K562 (cell line): ENCODE data around the gene GRPEL2. TPM values are rescaled to one million over a fixed set of nuclear protein-coding genes. Genes with fewer than 3 reads are reported as not detected.

ENCODE experiments used
- ATAC-seq: fragments of 200-7000 bp; cut with Tn5 transposase; 3 replicates; pipeline ENCODE4 v1.9.1; 2020; ENCODE audit warnings: moderate library complexity
- BruUV-seq: library from RNA; stranded (reverse); fragments of 400-500 nt; replicated peaks from 2 replicates; lab custom pipeline; 2021; lab: Mats Ljungman, UMichigan
- CTCF ChIA-PET: fragments of 300-600 bp; formaldehyde crosslinking; extraction: SDS; loops from one replicate; lab custom pipeline; 2021; ENCODE audit warnings: low intra/inter-chr PET ratio; lab: Yijun Ruan, JAX
- POLR2A ChIA-PET: fragments of 300-600, 350-650 bp; sonication (Branson Sonifier 250); formaldehyde crosslinking; extraction: SDS; loops from one replicate; lab custom pipeline; 2021; ENCODE audit warnings: antibody characterized with exemption, inconsistent platforms; lab: Yijun Ruan, JAX
- DNase-seq, 4 experiments: peaks; one replicate each; pipeline versions ENCODE4 v3.0.0 to v3.0.0-alpha.2; 2011 to 2018; ENCODE audit warnings: low spot score in 3 of 4, mixed read lengths in 3 of 4; ENCODE audit errors: extremely low read depth in 1 of 4
- FAIRE-seq: peaks from 2 replicates; lab custom pipeline; 2011; peaks lifted over from hg19 to GRCh38; lab: Jason Lieb, UNC
- H2AFZ ChIP-seq: 2 replicates; pipeline ENCODE4 v1.6.0; 2011; ENCODE audit warnings: low read depth, low read length, control low read depth, inconsistent platforms
- H3K27ac ChIP-seq: fragments of 200-600 bp; 3 replicates; pipeline ENCODE4 v1.8.0; 2011; ENCODE audit warnings: low read depth, mild to moderate bottlenecking, control low read depth, inconsistent platforms, low read length, moderate library complexity, mixed read lengths; ENCODE audit errors: extremely low read depth
- H3K27me3 ChIP-seq, 2 experiments: fragments of 300-600 bp in 1 of 2; 2 replicates in 1 of 2; 3 replicates in 1 of 2; pipeline versions ENCODE4 v1.6.0 to v1.8.0; 2011; ENCODE audit warnings: inconsistent platforms in 2 of 2, low read length in 2 of 2, mild to moderate bottlenecking in 1 of 2, mixed read lengths in 1 of 2, moderate library complexity in 1 of 2; ENCODE audit not compliant: control insufficient read depth in 2 of 2, insufficient read depth in 2 of 2
- H3K36me3 ChIP-seq: fragments of 300-600 bp; 3 replicates; pipeline ENCODE4 v1.8.0; 2011; ENCODE audit warnings: mild to moderate bottlenecking, low read length, inconsistent platforms; ENCODE audit not compliant: control insufficient read depth, insufficient read depth
- H3K4me1 ChIP-seq, 2 experiments: fragments of 200-600 bp in 1 of 2; replicated peaks in 1 of 2; 2 replicates in 1 of 2; 3 replicates in 1 of 2; pipeline versions ENCODE4 v1.5.1 to v1.8.0; 2011; ENCODE audit warnings: inconsistent platforms in 2 of 2, low read length in 2 of 2, mild to moderate bottlenecking in 1 of 2, mixed read lengths in 1 of 2, moderate library complexity in 1 of 2; ENCODE audit not compliant: control insufficient read depth in 2 of 2, insufficient read depth in 2 of 2
- H3K4me2 ChIP-seq: 2 replicates; pipeline ENCODE4 v1.6.1; 2011; ENCODE audit warnings: low read length, control low read depth, inconsistent platforms, mixed read lengths; ENCODE audit not compliant: insufficient read depth
- H3K4me3 ChIP-seq: fragments of 200-600 bp; sonication (generic), shearing (Covaris generic); 2 replicates; pipeline ENCODE4 v1.5.1; 2016; ENCODE audit warnings: control low read depth, inconsistent platforms
- H3K79me2 ChIP-seq: fragments of 200-600 bp; 3 replicates; pipeline ENCODE4 v1.8.0; 2011; ENCODE audit warnings: low read length, inconsistent platforms; ENCODE audit not compliant: control insufficient read depth, insufficient read depth
- H3K9ac ChIP-seq, 2 experiments: 2 replicates each; pipeline versions ENCODE4 v1.6.0 to v1.6.1; 2011; ENCODE audit warnings: low read depth in 2 of 2, low read length in 2 of 2, control low read depth in 1 of 2, inconsistent platforms in 1 of 2, mild to moderate bottlenecking in 1 of 2, mixed read lengths in 1 of 2; ENCODE audit not compliant: insufficient read depth in 1 of 2
- H3K9me1 ChIP-seq: one replicate; pipeline ENCODE4 v1.6.0; 2011; ENCODE audit warnings: inconsistent platforms, mild to moderate bottlenecking, low read length, moderate library complexity; ENCODE audit not compliant: control insufficient read depth, insufficient read depth
- H3K9me3 ChIP-seq: replicated peaks from 2 replicates; pipeline ENCODE4 v1.5.1; 2011; ENCODE audit warnings: low read depth, low read length, inconsistent platforms; ENCODE audit not compliant: control insufficient read depth, insufficient read depth
- H4K20me1 ChIP-seq: replicated peaks from 2 replicates; pipeline ENCODE4 v1.6.1; 2011; ENCODE audit warnings: low read length, inconsistent platforms, mixed read lengths; ENCODE audit not compliant: control insufficient read depth, insufficient read depth
- ARHGAP35 ChIP-seq: fragments of 450-650 bp; IDR thresholded peaks from 2 replicates; pipeline ENCODE4 v1.6.1; 2018; ENCODE audit not compliant: partially characterized antibody
- BRF2 ChIP-seq: IDR thresholded peaks from 3 replicates; pipeline ENCODE4 v1.6.1; 2011; ENCODE audit warnings: borderline replicate concordance, mild to moderate bottlenecking; ENCODE audit not compliant: insufficient read length, insufficient read depth
- COPS2 ChIP-seq: fragments of 450-650 bp; conservative IDR thresholded peaks from 2 replicates; pipeline ENCODE4 v1.6.1; 2016; ENCODE audit warnings: mild to moderate bottlenecking, moderate library complexity
- DIDO1 ChIP-seq: fragments of 450-650 bp; IDR thresholded peaks from 2 replicates; pipeline ENCODE4 v1.6.1; 2016; ENCODE audit warnings: low read depth, missing biosample characterization, missing genetic modification characterization
- FOXA3 ChIP-seq, 2 experiments: fragments of 450-650 bp in 1 of 2; sonication (generic) in 1 of 2; formaldehyde crosslinking; IDR thresholded peaks in 1 of 2; conservative IDR thresholded peaks in 1 of 2; 2 replicates each; pipeline versions ENCODE4 v1.4.0 to v1.8.0; 2020 to 2022; ENCODE audit warnings: mild to moderate bottlenecking in 2 of 2, missing genetic modification reagents in 1 of 2
- MED1 ChIP-seq: sonication (generic); formaldehyde crosslinking; IDR thresholded peaks from 2 replicates; pipeline ENCODE4 v1.8.1; 2023; ENCODE audit warnings: missing genetic modification reagents, borderline replicate concordance
- MEIS2 ChIP-seq: fragments of 450-650 bp; IDR thresholded peaks from 2 replicates; pipeline ENCODE4 v1.6.1; 2014; ENCODE audit warnings: mild to moderate bottlenecking; ENCODE audit not compliant: partially characterized antibody
- MIER1 ChIP-seq: fragments of 450-650 bp; IDR thresholded peaks from 2 replicates; pipeline ENCODE4 v1.6.1; 2016; ENCODE audit warnings: antibody characterized with exemption, mild to moderate bottlenecking, low read depth
- POLR2B ChIP-seq: fragments of 450-650 bp; IDR thresholded peaks from 2 replicates; pipeline ENCODE4 v1.6.1; 2018; ENCODE audit warnings: low read depth; ENCODE audit not compliant: partially characterized antibody
- SMARCB1 ChIP-seq: IDR thresholded peaks from 2 replicates; pipeline ENCODE4 v1.6.1; 2011; ENCODE audit warnings: improper control_type of control experiment, low read depth; ENCODE audit not compliant: insufficient read length
- TAF1 ChIP-seq: IDR thresholded peaks from 2 replicates; pipeline ENCODE4 v1.6.1; 2011; ENCODE audit warnings: mild to moderate bottlenecking, low read length, moderate library complexity; ENCODE audit not compliant: insufficient read depth, control insufficient read depth, severe bottlenecking; ENCODE audit errors: extremely low read depth
- ZKSCAN1 ChIP-seq: fragments of 150-350 bp; IDR thresholded peaks from 2 replicates; pipeline ENCODE4 v1.6.1; 2016; ENCODE audit warnings: low read depth, low read length
- ZNF174 ChIP-seq: fragments of 250-450 bp; sonication (Bioruptor Pico); IDR thresholded peaks from 2 replicates; pipeline ENCODE4 v1.4.0; 2020; ENCODE audit warnings: mild to moderate bottlenecking
- ZNF197 ChIP-seq: fragments of 200-800 bp; sonication (Bioruptor generic); IDR thresholded peaks from 2 replicates; pipeline ENCODE4 v1.6.1; 2016; ENCODE audit warnings: low read depth, missing genetic modification characterization, missing compliant biosample characterization
- ZNF75A ChIP-seq: fragments of 450-650 bp; formaldehyde crosslinking; IDR thresholded peaks from 2 replicates; pipeline ENCODE4 v1.4.0; 2020; ENCODE audit warnings: mild to moderate bottlenecking
- WGBS: fragments of 100-300 bp; shearing (Covaris generic); methylation state at CpG from one replicate; pipeline ENCODE4 v1.1.6; 2016; ENCODE audit warnings: low coverage, mixed read lengths; ENCODE audit not compliant: insufficient coverage; ENCODE audit errors: missing lambda C conversion rate; 5-methylcytosine and 5-hydroxymethylcytosine counted together
- in situ Hi-C: fragments of 300-500 bp; cut with MboI; formaldehyde crosslinking; loops from 4 replicates; pipeline ENCODE4 v1.15.0; 2018; ENCODE audit warnings: inconsistent platforms, mixed read lengths
- intact Hi-C: fragments of 100-400 bp; cut with micrococcal nuclease; formaldehyde crosslinking; loops from 2 replicates; pipeline ENCODE4 v1.14.2; 2022
- polyA plus RNA-seq, 8 experiments: library from polyadenylated mRNA; depleted of rRNA in 4 of 8; stranded (reverse) in 5 of 8; unstranded in 3 of 8; fragments of >200 nt; fragmentation: Nextera tagmentation in 2 of 8; fragmentation: Illumina TruSeq in 1 of 8; extraction: Ambion mirVana in 2 of 8; extraction: Trizol in 1 of 8; gene quantifications; 2 replicates each; pipeline versions ENCODE4 v1.2.1 to v1.2.3, GENCODE V29; 2011 to 2014; ENCODE audit warnings: inconsistent platforms in 1 of 8, missing spikeins in 1 of 8
- total RNA-seq, 7 experiments: library from RNA; depleted of rRNA in 6 of 7; stranded (reverse); fragments of >200 nt in 6 of 7; fragmentation: Illumina TruSeq in 2 of 7; extraction: Trizol in 2 of 7; gene quantifications; 2 replicates each; pipeline versions ENCODE4 v1.2.1 to v1.2.3, GENCODE V29; 2011 to 2021; ENCODE audit warnings: low replicate concordance in 1 of 7

GRPEL2 gene
- total and polyA plus RNA-seq, 9 of the 15 experiments (the other 6 are each of a cell fraction or from before 2014, with no cell fraction given) = 11.2 to 40.5 (median 25.8) TPM

- POLR2A ChIA-PET = interaction anchor here (0.7 to 1.5 kb wide), 7 partner anchors 10 to 214 kb away, joined by 3 to 5 read pairs (median 3); no protein-coding TSS in a partner anchor
- BruUV-seq = no TSS peak
Measured at GRCh38 chr5:149372932-149373331, 27.6 kb downstream of the GRPEL2 start.

More at GRCh38 chr5:149372932-149373331, 27.6 kb downstream of the GRPEL2 start:
- ATAC-seq = no peak
- H3K4me1 ChIP-seq = peaks cover 0 to 7% of the 10 kb centered on the region in 2 experiments; a peak in 1 of 5 replicates
- no peak for FAIRE-seq
- 31% methylated on average over 3 of the region's 3 CpGs for WGBS
- no peaks in the 10 kb centered on the region for H3K36me3 ChIP-seq
- no peak overlapping the region for H3K9ac ChIP-seq
- no peak overlapping the region for H2AFZ ChIP-seq
- no peak overlapping the region for H3K4me2 ChIP-seq
- no peaks in the 10 kb centered on the region for H3K27me3 ChIP-seq
- no peak overlapping the region for H3K27ac ChIP-seq
- H3K4me3 ChIP-seq = no peak overlapping the region
- CTCF ChIA-PET = interaction anchor here (1.4 to 3.8 kb wide), 2 partner anchors 8 to 55 kb away, joined by 4 to 36 read pairs; no protein-coding TSS in a partner anchor
- no peaks in the 10 kb centered on the region for H3K79me2 ChIP-seq
- DNase-seq = no peak
- H3K9me3 ChIP-seq = no peaks in the 10 kb centered on the region
- no peak for TF ChIP-seq ARHGAP35
- TF ChIP-seq MED1 (CRISPR knock-in tag) = no peak
- no peak for TF ChIP-seq ZNF75A
- no peak for TF ChIP-seq BRF2
- TF ChIP-seq ZNF197 (CRISPR knock-in tag) = no peak
- no peak for TF ChIP-seq MEIS2
- TF ChIP-seq SMARCB1 = no peak
- TF ChIP-seq TAF1 = no peak
- TF ChIP-seq FOXA3 (CRISPR knock-in tag; conservative IDR thresholded peaks at IDR 0.05 in 1 of 2, IDR thresholded peaks at IDR 0.05 in 1 of 2) = no peak
- TF ChIP-seq COPS2 = no peak
- TF ChIP-seq ZNF174 (CRISPR knock-in tag) = no peak
- no peak for TF ChIP-seq DIDO1
- TF ChIP-seq POLR2B = no peak
- no peak for TF ChIP-seq MIER1
- TF ChIP-seq ZKSCAN1 = no peak
- intact Hi-C loops (loop anchor here (5.0 kb wide), 1 partner anchor 231 kb away; the partner anchor contains the start of gene ABLIM3), in situ Hi-C loops (loop anchor here (5.0 kb wide), 2 partner anchors 51 to 179 kb away; partner anchors contain the start of gene CSNK1A1)
- H3K9me1 ChIP-seq = no peaks in the 10 kb centered on the region
- no peaks in the 10 kb centered on the region for H4K20me1 ChIP-seq
